CD14-positive monocyte (primary cell): Measurements from ENCODE around the gene IQGAP2. TPM values are rescaled to one million over a fixed set of nuclear protein-coding genes. Genes with fewer than 3 reads are reported as not detected.

Source experiments
- DNase-seq, 3 donors: peaks; one replicate each; pipeline ENCODE4 v3.0.0-alpha.2; 2011 to 2022
- H2AFZ ChIP-seq: 2 replicates; pipeline ENCODE4 v1.6.0; 2012; ENCODE audit warnings: mild to moderate bottlenecking, low read depth, low read length, inconsistent platforms; ENCODE audit not compliant: insufficient read depth, poor library complexity, severe bottlenecking
- H3K27ac ChIP-seq, 2 donors: 1 replicate in 1 of 2; 2 replicates in 1 of 2; pipeline ENCODE4 v1.5.1; 2012 to 2013; ENCODE audit warnings: low read length in 2 of 2, control low read depth in 1 of 2, inconsistent platforms in 1 of 2, low read depth in 1 of 2, mild to moderate bottlenecking in 1 of 2
- H3K27me3 ChIP-seq, 2 donors: one replicate each; pipeline versions ENCODE4 v1.6.0 to v1.6.1; 2011 to 2013; ENCODE audit warnings: low read length in 2 of 2; ENCODE audit not compliant: control insufficient read depth in 2 of 2, insufficient read depth in 2 of 2
- H3K36me3 ChIP-seq, 2 donors: replicated peaks in 1 of 2; 1 replicate in 1 of 2; 2 replicates in 1 of 2; pipeline versions ENCODE4 v1.5.1 to v1.6.1; 2012 to 2013; ENCODE audit warnings: low read length in 2 of 2, control low read depth in 1 of 2, inconsistent platforms in 1 of 2, mild to moderate bottlenecking in 1 of 2; ENCODE audit not compliant: insufficient read depth in 2 of 2, control insufficient read depth in 1 of 2
- H3K4me1 ChIP-seq, 2 donors: 1 replicate in 1 of 2; 2 replicates in 1 of 2; pipeline versions ENCODE4 v1.5.1 to v1.6.1; 2012 to 2013; ENCODE audit warnings: low read length in 2 of 2, control low read depth in 1 of 2, inconsistent platforms in 1 of 2, mild to moderate bottlenecking in 1 of 2, moderate library complexity in 1 of 2; ENCODE audit not compliant: insufficient read depth in 2 of 2, control insufficient read depth in 1 of 2
- H3K4me2 ChIP-seq: replicated peaks from 2 replicates; pipeline ENCODE3; 2012; ENCODE audit warnings: low read length, moderate library complexity, mild to moderate bottlenecking; ENCODE audit not compliant: poor library complexity, severe bottlenecking; ENCODE audit errors: extremely low read depth
- H3K4me3 ChIP-seq, 3 experiments: fragments of 200-600 bp in 1 of 3; sonication (generic) in 1 of 3; replicated peaks in 1 of 3; 1 replicate in 2 of 3; 2 replicates in 1 of 3; pipeline ENCODE4 v1.5.1; 2011 to 2013; ENCODE audit warnings: low read length in 3 of 3, mild to moderate bottlenecking in 3 of 3, control low read depth in 2 of 3, low read depth in 2 of 3, inconsistent platforms in 1 of 3, moderate library complexity in 1 of 3
- H3K79me2 ChIP-seq: 2 replicates; pipeline ENCODE4 v1.6.0; 2012; ENCODE audit warnings: mild to moderate bottlenecking, control low read depth, inconsistent platforms, low read length, moderate library complexity; ENCODE audit not compliant: insufficient read depth
- H3K9ac ChIP-seq: 2 replicates; pipeline ENCODE4 v1.6.0; 2017; ENCODE audit warnings: low read length, mild to moderate bottlenecking; ENCODE audit not compliant: insufficient read depth, poor library complexity, severe bottlenecking
- H3K9me3 ChIP-seq, 2 donors: replicated peaks in 1 of 2; 1 replicate in 1 of 2; 2 replicates in 1 of 2; pipeline versions ENCODE4 v1.5.1 to v1.6.1; 2012 to 2013; ENCODE audit warnings: low read length in 2 of 2, control low read depth in 1 of 2; ENCODE audit not compliant: control insufficient read depth in 1 of 2, insufficient read depth in 1 of 2
- H4K20me1 ChIP-seq: 2 replicates; pipeline ENCODE4 v1.6.0; 2012; ENCODE audit warnings: mild to moderate bottlenecking, low read length, control low read depth, moderate library complexity; ENCODE audit not compliant: insufficient read depth
- H3K27ac Mint-ChIP-seq, 7 donors: one replicate each; pipeline ENCODE4 v1.8.0; 2020; ENCODE audit warnings: mild to moderate bottlenecking in 7 of 7, mixed read lengths in 7 of 7, moderate library complexity in 6 of 7, inconsistent platforms in 2 of 7
- H3K27me3 Mint-ChIP-seq, 3 donors: one replicate each; pipeline ENCODE4 v1.8.0; 2021 to 2022; ENCODE audit warnings: low read depth in 3 of 3, mild to moderate bottlenecking in 3 of 3, mixed read lengths in 3 of 3, moderate library complexity in 3 of 3, inconsistent platforms in 1 of 3
- H3K36me3 Mint-ChIP-seq, 2 donors: one replicate each; pipeline ENCODE4 v1.8.0; 2020; ENCODE audit warnings: mixed read lengths in 2 of 2, inconsistent platforms in 1 of 2, mild to moderate bottlenecking in 1 of 2
- H3K4me1 Mint-ChIP-seq: one replicate; pipeline ENCODE4 v1.8.0; 2020; ENCODE audit warnings: mild to moderate bottlenecking, mixed read lengths
- H3K4me3 Mint-ChIP-seq, 2 donors: one replicate each; pipeline ENCODE4 v1.8.0; 2020; ENCODE audit warnings: mild to moderate bottlenecking in 2 of 2, mixed read lengths in 2 of 2, moderate library complexity in 1 of 2
- H3K9me3 Mint-ChIP-seq, 7 donors: one replicate each; pipeline ENCODE4 v1.8.0; 2020 to 2022; ENCODE audit warnings: mixed read lengths in 7 of 7, mild to moderate bottlenecking in 6 of 7, moderate library complexity in 6 of 7, inconsistent platforms in 2 of 7
- CTCF ChIP-seq: fragments of 200-600 bp; IDR thresholded peaks from one replicate; pipeline ENCODE4 v1.8.0; 2022; ENCODE audit warnings: antibody characterized with exemption, mild to moderate bottlenecking
- WGBS: methylation state at CpG from one replicate; pipeline ENCODE4 v1.1.5; 2013; ENCODE audit warnings: missing lambda C conversion rate; ENCODE audit not compliant: insufficient coverage; 5-methylcytosine and 5-hydroxymethylcytosine counted together
- intact Hi-C, 2 donors: fragments of 100-400 bp; cut with micrococcal nuclease; formaldehyde crosslinking; loops; one replicate each; pipeline versions ENCODE4 v1.15.0 to v1.15.1; 2023
- polyA plus RNA-seq, 3 donors: library from polyadenylated mRNA; depleted of rRNA in 1 of 3; unstranded in 2 of 3; stranded (reverse) in 1 of 3; fragments of 300-500 nt in 2 of 3; fragments of >200 nt in 1 of 3; fragmentation: Illumina TruSeq in 2 of 3; gene quantifications; 1 replicate in 2 of 3; 2 replicates in 1 of 3; pipeline ENCODE4 v1.2.3, GENCODE V29; 2012 to 2021

IQGAP2 gene
- polyA plus RNA-seq, 3 donors, result 21.4 to 50.9 (median 35.4) TPM

DNA sequence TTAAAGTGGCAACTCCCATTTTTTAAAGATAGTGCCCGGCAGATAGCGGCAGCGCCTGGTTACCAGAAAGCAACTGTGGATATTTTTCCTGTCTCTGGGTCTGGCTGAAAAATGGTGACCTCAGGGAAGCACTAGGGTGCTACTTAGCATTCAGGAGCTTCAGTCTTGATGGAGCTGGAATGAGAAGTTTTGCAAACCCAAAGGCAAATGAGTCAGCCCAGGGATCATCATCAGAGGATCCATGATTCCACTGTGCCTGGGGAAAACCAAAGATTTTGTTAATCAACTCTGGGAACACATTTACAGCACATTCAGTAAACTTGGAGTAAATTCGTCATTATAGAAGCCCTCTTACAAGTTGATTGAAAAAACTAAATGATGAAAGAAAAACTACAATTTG lies 339.5 kb downstream of the IQGAP2 start:
- Histone ChIP-seq H3K9ac (no peak overlapping the region), H3K27me3 (no peaks in the 10 kb centered on the region), H3K9me3 (no peaks in the 10 kb centered on the region), H2AFZ (no peak overlapping the region), H3K79me2 (no peaks in the 10 kb centered on the region), H3K36me3 (no peaks in the 10 kb centered on the region), H3K27ac (no peak overlapping the region), H3K4me1 (peaks cover 0 to 7% of the 10 kb centered on the region in 2 donors), H3K4me3 (no peak overlapping the region), H3K4me2 (no peak overlapping the region), H4K20me1 (no peaks in the 10 kb centered on the region)
- no peak for DNase-seq
- peaks cover 0 to 4% (median 0%) of the 10 kb centered on the region in 7 donors for H3K9me3 Mint-ChIP-seq
- H3K4me1 Mint-ChIP-seq, result peaks cover 9% of the 10 kb centered on the region
- 100% methylated on average over 3 of the region's 4 CpGs for WGBS
- no peaks in the 10 kb centered on the region for H3K36me3 Mint-ChIP-seq
- peaks cover 2 to 6% (median 3%) of the 10 kb centered on the region in 3 donors for H3K27me3 Mint-ChIP-seq
- no peak overlapping the region for H3K27ac Mint-ChIP-seq
- TF ChIP-seq CTCF, result no peak
- no peak overlapping the region for H3K4me3 Mint-ChIP-seq
- intact Hi-C loops, result no loop called here

DNA sequence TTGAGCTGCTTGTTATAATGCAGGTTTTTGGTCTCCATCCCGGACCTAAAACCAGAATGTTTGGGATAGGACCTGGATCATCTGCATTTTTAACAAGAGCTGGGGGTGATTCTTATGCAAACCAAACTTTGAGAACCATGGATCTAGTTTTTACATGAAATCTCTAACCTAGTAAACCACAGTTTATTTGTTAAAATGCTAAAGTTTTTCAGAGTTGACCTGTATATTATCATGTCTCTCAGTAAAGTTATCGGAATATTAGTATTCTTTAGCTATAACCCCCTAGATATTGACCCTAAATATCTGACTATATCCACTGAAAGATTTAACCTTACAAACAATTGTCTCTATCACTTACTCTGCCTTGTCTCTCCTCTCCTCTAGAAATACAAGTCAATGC lies 341.5 kb downstream of the IQGAP2 start:
- H3K9ac ChIP-seq, result no peak overlapping the region
- H3K27ac ChIP-seq, result no peak overlapping the region
- H3K9me3 Mint-ChIP-seq, result peaks cover 0 to 4% (median 0%) of the 10 kb centered on the region in 7 donors
- H3K4me3 ChIP-seq, result no peak overlapping the region
- H3K36me3 ChIP-seq, result no peaks in the 10 kb centered on the region
- H3K27me3 Mint-ChIP-seq, result peaks cover 0 to 3% (median 3%) of the 10 kb centered on the region in 3 donors
- no peak overlapping the region for H3K27ac Mint-ChIP-seq
- peaks cover 9% of the 10 kb centered on the region for H3K4me1 Mint-ChIP-seq
- no peak for TF ChIP-seq CTCF
- no peaks in the 10 kb centered on the region for H3K27me3 ChIP-seq
- no peak overlapping the region for H3K4me2 ChIP-seq
- no peaks in the 10 kb centered on the region for H3K79me2 ChIP-seq
- no peaks in the 10 kb centered on the region for H3K9me3 ChIP-seq
- H3K4me3 Mint-ChIP-seq, result no peak overlapping the region
- no CpG with 5 or more reads among the region's 2 CpGs for WGBS
- no peaks in the 10 kb centered on the region for H4K20me1 ChIP-seq
- intact Hi-C loops, result no loop called here
- no peaks in the 10 kb centered on the region for H3K36me3 Mint-ChIP-seq
- no peak overlapping the region for H2AFZ ChIP-seq
- H3K4me1 ChIP-seq, result no peaks in the 10 kb centered on the region
- no peak for DNase-seq
